Mucosa of descending colon (tissue), 3 donors: ENCODE data around the gene CFAP73. TPM values are rescaled to one million over a fixed set of nuclear protein-coding genes. Genes with fewer than 3 reads are reported as not detected.

Source experiments
- ATAC-seq: fragments of 200-7000 bp; cut with Tn5 transposase; one replicate; pipeline ENCODE4 v1.9.1; 2020; ENCODE audit warnings: mild to moderate bottlenecking, moderate library complexity
- DNase-seq, 3 donors: peaks; one replicate each; pipeline ENCODE4 v3.0.0-alpha.2; 2020
- H3K36me3 ChIP-seq: fragments of 200-600 bp; one replicate; pipeline ENCODE4 v1.8.0; 2021; ENCODE audit warnings: low read depth, mild to moderate bottlenecking
- H3K4me1 ChIP-seq: fragments of 200-600 bp; one replicate; pipeline ENCODE4 v1.8.0; 2021; ENCODE audit warnings: low read depth, mild to moderate bottlenecking
- H3K4me3 ChIP-seq: fragments of 200-600 bp; one replicate; pipeline ENCODE4 v1.8.0; 2021; ENCODE audit warnings: mild to moderate bottlenecking
- H3K9me3 ChIP-seq: fragments of 200-600 bp; one replicate; pipeline ENCODE4 v1.8.0; 2021; ENCODE audit warnings: mild to moderate bottlenecking
- CTCF ChIP-seq: fragments of 200-600 bp; IDR thresholded peaks from one replicate; pipeline ENCODE4 v1.8.0; 2022; ENCODE audit warnings: antibody characterized with exemption, mild to moderate bottlenecking
- intact Hi-C, 2 donors: fragments of 100-400 bp; cut with DNase I in 1 of 2; cut with micrococcal nuclease in 1 of 2; formaldehyde crosslinking; loops; one replicate each; pipeline versions ENCODE4 v1.11.0 to v1.11.1; 2022; cut with DNase I, micrococcal nuclease
- total RNA-seq, 3 donors: library from RNA; stranded (reverse); fragmentation: NEBNext Ultra II Directional in 2 of 3; extraction: Animal tissue kit (Norgen Biotek cat#: 25700) in 2 of 3; gene quantifications; one replicate each; pipeline versions ENCODE4 v1.2.1 to v1.2.4, GENCODE V29; 2021 to 2023
- donor health status: DM: no; HTN: no; CAD: no; lungs with moderate emphysema.
- donor health status: DM: no; HTN: no; CAD: no.
- donor health status: DM: no; HTN: yes; CAD: no.

Gene CFAP73
- total RNA-seq, 3 donors from 2014 or later: 0.34 TPM; not detected in 2

- DNase-seq (no peak), ATAC-seq (no peak)
- no peak for TF ChIP-seq CTCF
- Histone ChIP-seq H3K4me1 (no peaks in the 10 kb centered on the region), H3K36me3 (no peaks in the 10 kb centered on the region), H3K9me3 (no peaks in the 10 kb centered on the region), H3K4me3 (no peak overlapping the region)
- intact Hi-C loops: no loop called here
Measured at GRCh38 chr12:113104953-113105510, 44.5 kb upstream of the CFAP73 start.

GRCh38 chr12:113105606-113106271, 43.8 kb upstream of the CFAP73 start:
- Histone ChIP-seq H3K36me3 (no peaks in the 10 kb centered on the region), H3K4me3 (no peak overlapping the region), H3K4me1 (no peaks in the 10 kb centered on the region), H3K9me3 (no peaks in the 10 kb centered on the region)
- intact Hi-C loops: no loop called here
- ATAC-seq: no peak
- TF ChIP-seq CTCF: no peak
- no peak for DNase-seq

GRCh38 chr12:113106361-113106760, 43.2 kb upstream of the CFAP73 start:
- no peak for DNase-seq
- intact Hi-C loops: no loop called here
- Histone ChIP-seq H3K36me3 (no peaks in the 10 kb centered on the region), H3K4me1 (no peaks in the 10 kb centered on the region), H3K4me3 (no peak overlapping the region), H3K9me3 (no peaks in the 10 kb centered on the region)
- TF ChIP-seq CTCF: no peak
- ATAC-seq: no peak

- Histone ChIP-seq H3K9me3 (no peaks in the 10 kb centered on the region), H3K4me1 (no peaks in the 10 kb centered on the region), H3K4me3 (no peak overlapping the region), H3K36me3 (no peaks in the 10 kb centered on the region)
- TF ChIP-seq CTCF: no peak
- DNase-seq (no peak), ATAC-seq (no peak)
- intact Hi-C loops: no loop called here
Measured at GRCh38 chr12:113108308-113108707, 41.2 kb upstream of the CFAP73 start.

DNA sequence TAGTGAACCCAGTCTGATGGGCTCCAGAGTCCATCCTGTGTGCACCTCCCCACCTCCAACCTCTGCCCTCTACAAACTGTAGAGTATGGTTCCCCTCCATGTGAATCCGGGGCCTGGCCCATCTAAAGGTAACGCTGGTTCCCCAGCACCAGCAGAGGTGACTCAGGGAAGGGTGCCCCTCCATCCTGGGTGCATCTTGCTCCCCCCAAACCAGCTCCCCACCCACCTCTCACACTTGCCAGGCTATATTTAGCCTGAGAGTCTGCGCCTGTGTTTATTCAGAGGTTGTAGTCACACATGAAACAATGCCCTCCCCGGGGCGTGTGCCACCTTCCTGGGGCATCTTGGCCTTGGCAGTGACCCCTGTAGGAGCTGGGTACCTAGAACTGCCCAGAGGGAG, 40.2 kb upstream of the CFAP73 start:
- Histone ChIP-seq H3K4me3 (no peak overlapping the region), H3K9me3 (no peaks in the 10 kb centered on the region), H3K36me3 (no peaks in the 10 kb centered on the region), H3K4me1 (no peaks in the 10 kb centered on the region)
- DNase-seq: no peak
- ATAC-seq: no peak
- TF ChIP-seq CTCF: no peak
- intact Hi-C loops: no loop called here
